ENCODE data around the gene CDC42BPA. TPM values are rescaled to one million over a fixed set of nuclear protein-coding genes. Genes with fewer than 3 reads are reported as not detected.

CDC42BPA gene
- total and polyA plus RNA-seq, 2 of the 8 experiments (the other 6 are each of a cell fraction or from before 2014, with no cell fraction given), result 7.1 to 28.5 TPM

DNA sequence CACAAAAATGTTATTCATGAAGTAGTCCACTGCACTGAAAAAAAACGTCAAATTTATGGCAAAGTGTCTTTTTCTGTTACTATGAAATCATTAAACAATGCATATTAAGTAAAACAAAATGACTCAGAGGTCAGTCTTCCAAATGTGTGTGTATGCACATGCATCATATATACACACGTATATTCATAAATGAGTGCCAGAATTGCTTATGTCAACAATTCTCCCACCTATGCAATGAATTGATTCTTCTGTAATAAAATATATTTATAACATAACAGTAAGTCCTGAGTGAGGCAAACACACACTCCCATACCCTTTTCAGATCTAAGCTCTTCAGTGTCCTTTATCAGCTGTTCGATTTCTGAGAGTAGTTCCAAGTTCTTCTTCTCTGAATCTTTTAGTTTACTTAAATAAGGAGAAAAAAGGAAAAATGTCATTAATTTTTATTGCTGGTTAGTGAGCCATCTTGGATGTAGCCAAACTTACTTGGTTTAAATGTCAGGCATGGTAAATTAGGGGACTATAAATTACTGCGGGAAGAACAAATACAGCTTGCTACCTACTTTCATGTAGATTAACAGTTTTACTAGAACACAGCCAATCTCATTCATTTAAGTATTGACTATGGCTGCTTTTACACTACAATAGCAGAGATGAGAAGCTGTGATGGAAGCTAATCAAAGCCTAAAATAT lies 246.3 kb downstream of the CDC42BPA start:
- H3K27ac ChIP-seq (ENCODE audit: low read depth, low read length), result no peak overlapping the region
- H4K91ac ChIP-seq (replicated peaks; ENCODE audit: insufficient read length, low read length), result no peak overlapping the region
- ChIA-PET POLR2A (ENCODE audit: partially characterized antibody) (no interaction called here), CTCF (ENCODE audit: partially characterized antibody) (interaction anchor here (1.0 to 1.3 kb wide), 2 partner anchors 10 to 378 kb away, joined by 3 read pairs; no protein-coding TSS in a partner anchor)
- no peak overlapping the region for H2BK5ac ChIP-seq (ENCODE audit: low read depth, low read length)
- H3K4me1 ChIP-seq (replicated peaks in 1 of 4; ENCODE audit: control insufficient read depth in 3 of 4, insufficient read depth in 4 of 4, low read length in 3 of 4), result no peaks in the 10 kb centered on the region
- no peak overlapping the region for H2BK12ac ChIP-seq (ENCODE audit: low read depth, low read length)
- no peak overlapping the region for H3K4me2 ChIP-seq (ENCODE audit: insufficient read depth in 1 of 2, low read depth in 2 of 2, low read length in 2 of 2)
- H2AK5ac ChIP-seq (ENCODE audit: low read depth, low read length), result no peak overlapping the region
- H4K8ac ChIP-seq (ENCODE audit: extremely low read depth, insufficient read depth, low read length), result no peak overlapping the region
- DNase-seq (ENCODE audit: low read depth in 1 of 2, low spot score in 2 of 2) (no peak), FAIRE-seq (no peak)
- no peak overlapping the region for H2BK15ac ChIP-seq (ENCODE audit: low read length)
- H3K23me2 ChIP-seq (ENCODE audit: low read depth, low read length), result no peaks in the 10 kb centered on the region
- H3K79me1 ChIP-seq (ENCODE audit: low read depth, low read length), result no peaks in the 10 kb centered on the region
- peaks cover 0 to 15% (median 2%) of the 10 kb centered on the region in 4 experiments; a peak in 4 of 8 replicates for H3K36me3 ChIP-seq (ENCODE audit: control insufficient read depth in 2 of 4, insufficient read depth in 4 of 4, low read length in 3 of 4)
- no peaks in the 10 kb centered on the region for H3K9me3 ChIP-seq (ENCODE audit: insufficient read depth in 2 of 2, low read depth in 1 of 2, low read length in 1 of 2)
- no peaks in the 10 kb centered on the region for H3K27me3 ChIP-seq (replicated peaks in 1 of 4; ENCODE audit: control insufficient read depth in 3 of 4, extremely low read depth in 1 of 4, insufficient read depth in 3 of 4, low read length in 3 of 4)
- no peak overlapping the region for H2AFZ ChIP-seq (ENCODE audit: low read length)
- no peaks in the 10 kb centered on the region for H4K20me1 ChIP-seq (replicated peaks in 1 of 2; ENCODE audit: control insufficient read depth in 1 of 2, insufficient read depth in 2 of 2, low read length in 2 of 2)
- WGBS, 2 experiments (ENCODE audit: extremely low coverage in 1 of 2, insufficient coverage in 1 of 2, insufficient read length in 1 of 2, insufficient replicate concordance in 2 of 2, low coverage in 1 of 2, low lambda C conversion rate in 2 of 2, missing lambda C conversion rate in 1 of 2), result 76% methylated on average over 4 of the region's 4 CpGs; no CpG with 5 or more reads in 1 of the 2 experiments
- no peak overlapping the region for H3K23ac ChIP-seq (ENCODE audit: insufficient read length)
- no peak overlapping the region for H3K4me3 ChIP-seq (ENCODE audit: extremely low read depth in 1 of 4, insufficient read depth in 2 of 4, low read depth in 3 of 4, low read length in 4 of 4)
- H3K14ac ChIP-seq (ENCODE audit: insufficient read length), result no peak overlapping the region
- H2BK120ac ChIP-seq (replicated peaks; ENCODE audit: low read depth, low read length), result no peak overlapping the region
- no peak overlapping the region for H3K9ac ChIP-seq (replicated peaks in 1 of 4; ENCODE audit: extremely low read depth in 1 of 4, low read depth in 3 of 4, low read length in 3 of 4)
- H2BK20ac ChIP-seq (ENCODE audit: low read length), result no peak overlapping the region
- no peak overlapping the region for H3K56ac ChIP-seq (replicated peaks; ENCODE audit: insufficient read length, low read depth, low read length)
- H3K79me2 ChIP-seq (ENCODE audit: control insufficient read depth in 1 of 2, insufficient read depth in 2 of 2, low read length in 2 of 2), result no peaks in the 10 kb centered on the region
- no peak overlapping the region for H4K5ac ChIP-seq (ENCODE audit: insufficient read length, low read depth, low read length)
- no peak overlapping the region for H3K4ac ChIP-seq (replicated peaks; ENCODE audit: insufficient read length, low read depth, low read length)
- H3K18ac ChIP-seq (ENCODE audit: extremely low read depth, low read length), result no peak overlapping the region

Data from H1 (cell line).